ENCODE data around the gene RNF222.

The RNF222 gene, protein sequence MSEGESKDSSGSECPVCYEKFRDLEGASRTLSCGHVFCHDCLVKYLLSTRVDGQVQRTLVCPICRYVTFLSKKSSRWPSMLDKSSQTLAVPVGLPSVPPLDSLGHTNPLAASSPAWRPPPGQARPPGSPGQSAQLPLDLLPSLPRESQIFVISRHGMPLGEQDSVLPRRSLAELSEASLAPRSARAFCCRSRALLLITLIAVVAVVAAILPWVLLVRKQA

DNA sequence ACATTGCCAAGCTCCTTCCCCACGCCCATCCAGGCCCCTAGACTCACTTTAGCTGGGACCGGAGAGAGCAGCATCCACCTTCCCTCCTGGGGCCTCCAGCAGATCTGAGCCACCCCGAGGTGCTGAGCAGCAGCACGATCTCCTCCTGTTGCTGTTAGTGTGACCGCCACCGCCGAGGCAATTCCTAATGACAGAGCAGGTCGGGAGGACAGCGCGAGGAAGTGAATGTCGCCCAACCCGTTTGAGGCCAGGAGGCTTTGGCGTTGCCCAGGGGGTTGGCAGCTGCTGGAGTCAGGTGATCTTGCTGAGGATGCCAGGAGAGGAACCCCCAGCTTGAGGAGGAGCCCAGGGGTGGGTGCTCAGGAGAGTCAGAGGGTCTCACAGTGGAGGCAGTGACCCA lies at the start of gene RNF222:
Gene RNF222, minus strand, starts transcription at position 192 of the 400 bp plus-strand sequence. CDS start 4,366 bp downstream, outside the sequence.
- no peak for DNase-seq (ENCODE audit: low read depth in 2 of 2)

DNA sequence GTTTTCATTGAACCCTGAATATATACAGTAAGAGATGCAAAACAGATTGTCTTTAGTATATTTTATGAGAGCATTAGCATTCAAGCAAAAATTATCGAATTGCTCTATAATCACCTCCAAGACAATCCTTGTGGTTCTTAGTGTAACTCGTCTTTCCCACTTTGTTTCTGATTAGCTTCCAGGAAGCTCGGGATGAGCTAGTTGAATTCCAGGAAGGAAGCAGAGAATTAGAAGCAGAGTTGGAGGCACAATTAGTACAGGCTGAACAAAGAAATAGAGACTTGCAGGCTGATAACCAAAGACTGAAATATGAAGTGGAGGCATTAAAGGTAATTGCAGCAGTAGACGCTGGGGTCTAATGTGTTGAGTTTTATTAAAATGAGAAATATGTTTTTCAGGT lies 47.9 kb upstream of the RNF222 start:
- DNase-seq (ENCODE audit: low read depth in 2 of 2) = no peak

DNA sequence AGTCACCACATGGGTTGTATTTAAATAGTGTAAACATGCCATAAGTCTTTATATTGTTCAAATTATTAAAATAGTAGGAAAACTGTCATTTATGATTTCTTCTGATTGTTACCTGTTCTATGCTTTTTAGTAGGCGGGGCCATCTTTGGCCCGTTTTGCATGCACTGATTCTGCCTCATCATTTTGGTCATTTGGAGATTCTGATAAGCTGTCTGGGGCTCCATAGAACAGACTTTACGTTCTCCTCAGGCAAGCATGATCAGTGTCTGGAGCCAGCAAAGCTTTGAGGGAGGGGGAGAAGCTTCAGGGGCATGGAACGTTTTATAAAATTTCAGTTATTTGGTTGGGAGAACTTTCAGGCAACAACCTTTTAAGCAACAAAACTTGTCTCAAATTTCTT lies 46.9 kb upstream of the RNF222 start:
- DNase-seq (ENCODE audit: low read depth in 2 of 2) = no peak

DNA sequence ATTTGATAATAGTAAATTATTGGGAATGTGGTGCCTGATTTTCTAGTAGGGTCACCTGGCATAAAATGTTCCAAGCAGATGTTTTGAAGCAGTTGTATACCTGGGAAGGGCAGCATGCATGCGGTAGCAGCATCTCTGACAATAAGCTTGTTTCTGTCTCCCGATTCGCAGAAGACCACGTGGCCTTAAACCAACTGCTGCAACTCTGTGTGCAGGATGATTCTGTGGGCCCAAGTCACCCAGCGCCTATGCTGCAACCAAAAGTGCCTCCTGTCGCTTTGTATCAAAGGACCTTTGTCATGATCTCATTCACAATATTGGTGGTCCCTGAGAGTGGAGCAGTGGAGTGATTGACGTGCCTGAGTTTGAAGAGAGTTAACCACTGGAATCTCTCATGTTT lies 46.1 kb upstream of the RNF222 start:
- DNase-seq (ENCODE audit: low read depth in 2 of 2) = no peak

DNA sequence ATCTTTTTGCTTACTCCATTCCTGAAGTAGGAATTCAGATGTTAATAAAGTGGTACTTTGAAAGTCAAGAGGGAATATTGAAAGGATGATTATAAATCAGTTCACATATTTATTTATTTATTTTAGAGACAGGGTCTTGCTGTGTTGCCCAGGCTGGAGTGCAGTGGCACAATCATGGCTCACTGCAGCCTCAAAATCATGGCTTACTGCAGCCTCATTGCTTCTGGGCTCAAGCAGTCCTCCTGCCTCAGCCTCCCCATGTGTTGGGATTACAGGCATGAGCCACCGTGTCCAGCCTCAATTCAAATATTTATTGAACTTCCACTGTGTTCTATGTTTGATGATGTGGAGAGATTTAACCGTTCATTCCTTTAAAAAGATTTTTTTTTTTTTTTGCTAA lies 44.7 kb upstream of the RNF222 start:
- no peak for DNase-seq (ENCODE audit: low read depth in 2 of 2)

DNA sequence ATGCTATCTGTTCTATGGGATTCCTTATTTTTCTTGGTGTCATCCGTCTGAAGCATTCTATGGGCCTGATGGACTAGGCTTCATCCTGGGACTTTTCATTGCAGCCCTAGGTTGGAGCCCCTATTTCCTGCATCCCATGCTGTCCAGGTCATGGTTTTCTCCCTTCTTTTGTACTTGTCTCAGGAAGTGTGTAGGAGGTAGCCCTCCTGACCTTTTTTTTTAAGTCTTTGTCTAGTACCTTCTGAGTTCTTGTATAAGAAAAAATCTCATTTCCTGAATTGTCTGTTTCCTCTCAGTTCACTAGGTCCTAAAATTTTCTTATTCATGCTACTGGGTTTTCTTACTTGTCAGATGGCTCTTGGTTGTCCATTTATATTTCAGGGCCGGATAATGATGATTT lies 44.1 kb upstream of the RNF222 start:
- no peak for DNase-seq (ENCODE audit: low read depth in 2 of 2)

DNA sequence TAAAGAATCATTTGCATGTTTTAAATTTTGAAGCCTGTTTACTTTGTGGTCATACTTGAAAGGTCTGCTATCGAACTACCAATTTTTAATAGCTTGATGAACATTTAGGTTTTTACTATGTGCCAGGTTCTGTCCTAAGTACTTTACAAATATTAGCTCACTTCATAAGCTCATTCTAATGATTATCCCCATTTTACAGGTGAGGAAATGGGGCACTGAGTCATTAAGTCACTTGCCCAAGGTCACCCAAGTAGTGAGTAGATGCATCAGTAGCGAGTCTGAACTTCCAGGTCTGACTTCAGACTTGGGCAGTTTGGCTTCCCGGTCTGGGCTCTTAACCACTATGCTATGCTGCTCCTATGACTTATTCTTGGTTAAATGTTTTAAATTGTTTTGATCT lies 42.1 kb upstream of the RNF222 start:
- no peak for DNase-seq (ENCODE audit: low read depth in 2 of 2)

DNA sequence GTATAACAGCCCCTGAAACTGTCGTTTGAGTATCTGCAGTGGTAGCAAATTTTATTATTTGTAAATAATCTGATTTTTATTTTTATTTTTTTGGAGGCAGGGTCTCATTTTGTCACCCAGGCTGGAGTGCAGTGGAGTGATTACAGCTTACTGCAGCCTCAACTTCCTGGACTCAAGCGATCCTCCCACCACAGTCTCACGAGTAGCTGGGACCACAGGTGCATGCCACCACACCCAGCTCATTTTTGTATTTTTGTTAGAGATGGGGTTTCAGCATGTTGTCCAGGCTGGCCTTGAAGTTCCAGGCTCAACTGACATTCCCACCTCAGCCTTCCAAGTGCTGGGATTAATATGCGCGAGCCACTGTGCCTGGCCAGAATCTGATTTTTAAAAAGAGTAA lies 40.8 kb upstream of the RNF222 start:
- DNase-seq (ENCODE audit: low read depth in 2 of 2) = no peak

DNA sequence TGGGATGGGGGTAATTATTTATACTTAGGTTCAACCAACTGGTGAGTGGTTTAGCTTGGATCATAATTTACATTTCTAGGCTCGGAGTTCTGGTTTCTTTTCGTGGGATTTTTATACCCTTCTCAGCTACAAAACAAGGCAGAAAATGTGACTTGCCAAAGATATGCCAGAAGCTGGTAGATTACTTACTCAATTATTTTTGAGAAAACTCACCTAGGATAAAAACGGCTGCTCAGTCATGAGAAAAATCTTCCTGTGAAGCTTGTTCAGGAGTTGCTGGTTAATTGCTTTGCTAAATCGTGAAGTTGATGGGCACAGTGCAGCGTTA lies 39.2 kb upstream of the RNF222 start:
- DNase-seq (ENCODE audit: low read depth in 2 of 2) = no peak

DNA sequence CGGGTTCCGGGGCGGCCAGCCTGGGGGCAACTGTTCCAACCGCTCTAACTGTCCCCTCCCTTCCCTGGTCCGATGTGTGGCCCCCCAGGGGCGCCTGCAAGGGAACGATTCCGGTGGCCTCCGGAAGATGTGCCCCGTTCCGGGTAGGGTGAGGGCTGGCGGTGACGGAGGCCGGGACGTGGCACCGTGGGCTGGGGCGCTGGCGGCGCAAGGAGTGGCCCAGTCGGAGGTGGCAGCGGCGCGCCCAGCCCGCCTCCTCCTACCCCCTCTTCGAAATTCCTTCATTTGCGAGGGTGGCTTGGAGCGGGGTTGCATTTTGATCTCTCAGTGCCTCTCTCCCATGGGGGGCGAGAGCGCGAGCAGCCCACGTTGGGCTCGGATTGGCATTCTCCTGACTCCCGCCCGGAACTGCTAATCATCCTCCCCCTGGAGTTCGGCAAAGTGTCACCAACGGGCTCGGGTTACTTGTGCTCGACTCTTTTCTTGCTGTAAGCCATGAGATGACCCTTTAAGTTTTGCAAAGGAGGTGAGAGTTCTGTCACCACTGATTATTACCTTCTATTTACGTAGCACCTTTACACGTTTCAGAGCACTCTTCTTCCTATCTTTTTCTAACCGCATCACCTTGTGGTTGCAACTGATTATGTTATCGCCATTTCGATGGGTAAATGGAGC lies 38.7 kb upstream of the RNF222 start:
- peak; percentile 33 to 41 for DNase-seq (ENCODE audit: low read depth in 2 of 2)

DNA sequence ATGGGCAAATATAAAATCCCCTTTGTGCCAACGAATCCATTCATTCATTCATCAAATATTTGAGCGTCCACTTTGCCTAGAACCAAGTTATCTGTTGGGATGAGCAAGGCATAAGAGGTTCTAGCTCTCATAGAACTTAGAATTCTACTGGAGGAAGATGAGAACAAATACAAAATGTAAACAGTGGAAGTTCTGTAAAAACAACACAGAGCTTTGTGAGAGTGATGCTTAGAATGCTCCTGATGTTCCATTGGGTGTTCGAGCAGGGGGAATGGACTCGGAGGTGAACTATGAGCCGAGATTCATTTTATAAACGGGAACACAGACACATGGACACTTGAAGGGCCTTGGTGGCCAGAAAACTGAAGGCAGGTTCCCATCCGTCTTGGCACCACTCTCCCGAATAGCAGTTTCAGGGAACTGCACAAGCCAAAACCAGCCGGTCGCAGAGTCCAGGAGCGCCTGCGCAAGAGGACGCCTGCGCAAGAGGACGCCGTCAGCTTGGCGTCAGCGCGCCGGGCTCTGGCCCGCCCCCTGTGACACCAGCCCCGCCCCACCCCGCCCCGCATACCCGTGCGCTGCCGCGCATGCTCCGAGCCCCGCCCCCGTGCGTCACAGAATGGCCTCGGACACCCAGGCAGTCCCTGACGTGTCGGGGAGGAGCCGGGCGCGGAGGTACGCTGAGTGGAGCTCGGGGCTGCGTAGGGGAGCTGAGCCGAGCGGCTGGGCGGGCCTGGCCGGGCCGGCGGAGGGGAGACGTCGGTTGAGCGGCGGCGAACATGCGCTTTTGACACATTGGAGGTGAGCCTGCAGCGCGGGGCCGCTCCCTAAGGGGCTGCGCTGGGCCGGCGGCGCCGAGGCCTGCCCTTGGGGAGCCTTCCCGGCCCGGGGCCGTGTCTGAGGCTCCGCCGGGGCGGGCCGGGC lies 37.9 kb upstream of the RNF222 start, which contains the start of gene NDEL1:
Gene NDEL1, plus strand, starts transcription at position 640 of the 924 bp plus-strand sequence. CDS start 8,388 bp downstream, outside the sequence.
- peak; percentile 99 for DNase-seq (ENCODE audit: low read depth in 2 of 2)

DNA sequence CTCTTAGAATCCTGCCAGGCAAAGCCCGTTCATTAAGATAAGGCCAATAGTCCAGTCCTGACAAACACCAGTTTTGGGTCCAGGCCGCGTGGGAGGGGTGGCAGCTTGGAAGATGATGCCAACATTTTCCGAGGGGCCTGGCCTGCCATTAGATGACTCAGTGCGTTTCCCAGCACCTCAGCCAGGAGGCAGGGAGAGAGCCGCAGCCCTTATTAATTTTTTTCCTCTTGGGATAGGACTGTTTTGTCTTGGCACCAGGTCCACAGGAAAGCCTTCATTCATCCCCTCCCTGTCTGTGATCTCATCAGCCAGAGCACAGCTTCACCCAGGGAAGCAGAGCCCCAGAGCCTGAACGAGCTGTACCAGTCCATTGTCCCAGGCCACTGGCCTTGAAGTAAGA lies 33.3 kb upstream of the RNF222 start:
- no peak for DNase-seq (ENCODE audit: low read depth in 2 of 2)

DNA sequence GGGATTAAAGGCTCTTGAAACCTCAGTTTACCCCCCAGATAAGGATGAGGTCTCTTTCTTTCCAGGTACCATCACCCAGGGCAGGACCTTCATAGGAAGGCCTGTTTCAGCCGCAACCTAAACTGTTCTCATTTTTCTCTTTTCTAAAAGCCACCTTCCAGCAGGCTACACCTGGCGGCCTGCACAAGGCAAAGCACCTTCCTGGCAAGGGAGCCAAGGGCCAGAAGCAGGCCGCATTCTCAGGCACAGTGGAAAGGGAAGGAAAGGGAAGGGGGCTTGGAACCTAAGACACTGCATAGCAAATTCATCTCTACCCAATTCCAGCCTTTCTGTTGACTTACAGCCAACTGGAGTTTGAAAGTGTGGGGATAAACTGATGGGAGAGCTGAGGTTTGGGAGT lies 29.2 kb upstream of the RNF222 start:
- no peak for DNase-seq (ENCODE audit: low read depth in 2 of 2)

DNA sequence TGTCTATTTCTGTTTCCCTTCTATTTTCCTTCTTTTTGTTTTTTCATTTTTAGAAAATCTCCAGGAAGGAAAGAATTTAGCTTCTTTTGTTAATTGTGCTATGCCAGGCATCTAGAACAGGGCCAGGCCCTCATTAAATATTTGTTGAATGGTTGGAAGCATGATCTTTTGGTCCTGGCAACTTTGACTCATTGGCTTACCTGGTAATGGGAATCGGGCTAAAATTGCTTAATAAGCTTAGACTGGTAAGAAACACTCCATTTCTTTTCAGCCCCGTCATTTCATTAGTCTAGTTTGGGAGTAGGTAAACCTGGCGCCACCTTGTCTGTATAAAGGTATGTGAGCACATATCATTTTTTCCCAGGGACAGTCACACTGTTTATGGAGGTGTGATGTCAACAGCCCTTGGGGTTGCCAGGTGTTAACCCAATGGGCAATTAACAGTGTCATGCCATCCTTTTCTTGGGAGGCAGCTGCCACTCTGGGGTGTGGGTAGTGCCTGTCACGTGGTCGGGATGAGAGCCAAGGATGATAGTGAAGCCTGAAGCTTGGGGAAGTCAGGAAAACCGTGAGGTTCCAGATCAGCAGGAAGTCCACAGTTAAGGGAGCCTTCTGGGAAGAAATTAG lies 28.6 kb upstream of the RNF222 start:
- no peak for DNase-seq (ENCODE audit: low read depth in 2 of 2)

DNA sequence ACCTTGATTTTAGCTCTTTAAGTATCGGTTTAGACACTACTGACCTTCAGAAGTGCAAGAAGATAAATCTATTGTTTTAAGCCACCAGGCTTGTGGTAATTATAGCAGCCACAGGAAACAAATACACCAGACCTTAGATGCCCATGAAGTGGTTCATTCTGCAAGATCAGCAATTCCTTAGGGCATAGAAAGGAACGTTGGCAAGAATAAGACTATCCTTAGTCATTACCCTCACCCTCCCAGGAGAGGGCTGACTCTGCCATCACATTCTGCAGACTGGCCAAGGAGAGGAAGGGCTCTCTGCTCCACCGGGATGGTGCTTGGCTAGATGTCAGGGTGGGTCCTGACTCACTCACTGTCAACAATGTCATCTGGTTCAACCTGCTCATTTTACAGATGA lies 23.9 kb upstream of the RNF222 start:
- no peak for DNase-seq (ENCODE audit: low read depth in 2 of 2)

DNA sequence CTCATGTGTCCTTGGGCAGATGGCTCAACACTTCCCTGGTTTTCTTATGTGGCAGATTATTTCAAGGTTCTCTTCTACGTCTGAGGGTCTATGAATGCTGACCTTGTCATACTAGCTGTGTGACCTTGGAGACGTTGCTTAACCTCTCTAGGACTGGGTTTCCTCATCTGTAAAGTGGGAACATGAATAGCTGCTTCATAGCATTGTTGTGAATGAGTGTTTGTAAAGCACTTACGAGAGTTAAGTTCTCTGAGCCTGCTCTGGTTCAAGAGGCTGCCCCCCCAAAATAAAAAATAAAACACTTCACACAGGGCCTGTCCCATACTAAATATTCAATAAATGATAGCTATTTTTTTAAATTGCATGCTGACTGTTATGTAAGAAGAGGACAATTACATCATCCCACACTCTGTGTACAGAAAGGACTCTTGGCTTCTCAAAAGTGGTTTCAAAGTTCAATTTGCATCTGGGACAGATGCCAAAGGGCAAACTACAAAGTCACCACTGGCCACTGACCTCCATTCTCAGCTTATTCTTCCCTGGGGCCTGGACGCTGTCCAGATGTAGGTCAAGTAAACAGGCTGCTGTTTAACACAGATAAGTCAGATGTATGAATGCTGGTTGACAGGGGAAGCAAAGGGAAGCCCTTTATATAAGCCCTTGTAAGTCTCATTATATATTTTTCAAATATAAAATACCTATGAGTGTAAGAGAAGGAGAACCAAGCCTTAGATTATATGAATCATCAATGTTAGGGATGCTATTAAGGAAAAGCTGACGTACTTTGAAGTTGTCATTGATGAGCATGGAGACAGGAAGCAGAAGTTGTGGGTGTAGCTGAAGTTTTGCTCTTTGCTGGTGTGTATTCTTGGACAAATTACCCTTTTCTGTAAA lies 22.7 kb upstream of the RNF222 start:
- DNase-seq (ENCODE audit: low read depth in 2 of 2) = no peak

DNA sequence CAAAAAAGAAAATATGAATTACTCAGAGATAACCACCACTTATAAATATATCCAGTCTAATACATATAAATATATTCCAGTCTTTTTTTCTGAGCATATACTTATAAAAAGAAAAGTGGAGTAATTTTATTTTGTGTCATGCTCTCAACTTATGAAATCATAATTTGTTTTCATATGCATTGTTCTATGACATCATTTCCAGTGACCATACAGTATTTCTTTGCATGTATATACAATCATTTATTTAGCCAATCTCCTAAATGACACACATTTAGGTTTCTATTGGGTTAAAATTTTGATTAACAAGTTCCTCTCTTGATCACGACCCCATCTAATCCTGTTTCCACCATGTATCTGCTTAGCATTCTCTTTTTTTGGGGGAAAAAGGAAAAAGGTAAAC lies 21.7 kb upstream of the RNF222 start:
- no peak for DNase-seq (ENCODE audit: low read depth in 2 of 2)

DNA sequence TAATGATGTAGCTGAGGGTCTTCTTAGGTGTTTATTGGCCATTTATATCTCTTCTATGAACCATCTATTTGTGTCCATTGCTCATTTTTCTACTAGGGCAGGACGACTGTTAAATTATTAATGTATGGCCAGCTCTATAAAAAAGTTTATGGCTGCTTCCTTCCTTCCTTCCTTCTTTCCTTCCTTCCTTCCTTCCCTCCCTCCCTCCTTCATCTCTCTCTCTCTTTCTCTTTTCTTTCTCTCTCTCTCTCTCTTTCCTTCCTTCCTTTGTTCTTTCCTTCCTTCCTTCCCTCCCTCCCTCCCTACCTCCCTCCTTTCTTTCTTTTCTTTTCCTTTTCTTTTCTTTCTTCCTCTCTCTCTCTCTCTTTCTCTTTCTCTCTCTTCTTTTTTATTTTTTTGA lies 20.8 kb upstream of the RNF222 start:
- no peak for DNase-seq (ENCODE audit: low read depth in 2 of 2)

DNA sequence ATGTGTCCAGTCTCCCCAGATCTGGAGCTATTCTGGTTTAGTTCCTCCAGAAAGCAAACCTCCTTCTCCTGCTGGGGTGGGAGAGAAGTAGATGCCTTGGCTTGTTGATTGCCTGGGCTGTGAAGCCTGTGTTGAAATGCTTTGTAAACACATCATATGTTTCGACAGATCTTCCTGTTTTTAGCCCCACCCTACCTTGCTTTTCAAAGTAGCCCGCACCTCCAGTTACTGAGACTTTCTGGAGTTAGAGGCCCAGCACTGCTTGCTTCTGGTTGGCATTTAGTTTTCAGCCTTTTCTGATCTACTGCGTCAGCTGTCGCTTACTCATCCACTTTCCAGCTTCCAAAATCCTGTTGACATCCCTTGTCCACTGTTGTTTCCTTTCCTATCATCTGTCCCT lies 20.2 kb upstream of the RNF222 start:
- no peak for DNase-seq (ENCODE audit: low read depth in 2 of 2)

DNA sequence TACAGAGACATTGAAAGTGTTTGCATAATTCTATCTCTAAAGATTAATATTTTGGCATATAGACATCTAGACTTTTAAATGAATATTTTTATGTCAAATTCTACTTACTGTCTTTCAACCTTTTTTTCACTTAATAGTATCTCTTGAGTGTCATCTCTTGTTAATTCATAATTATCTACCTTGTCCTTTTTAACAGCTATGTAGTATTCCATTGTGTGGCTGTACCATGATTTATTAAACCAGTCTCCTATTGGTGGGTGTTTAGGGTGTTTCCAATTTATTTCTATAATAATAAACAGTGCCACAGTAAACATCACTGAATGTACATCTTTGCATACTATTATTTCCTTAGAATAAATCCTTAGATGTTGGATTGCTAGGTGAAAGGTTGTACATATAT lies 16.3 kb upstream of the RNF222 start:
- DNase-seq (ENCODE audit: low read depth in 2 of 2) = no peak

DNA sequence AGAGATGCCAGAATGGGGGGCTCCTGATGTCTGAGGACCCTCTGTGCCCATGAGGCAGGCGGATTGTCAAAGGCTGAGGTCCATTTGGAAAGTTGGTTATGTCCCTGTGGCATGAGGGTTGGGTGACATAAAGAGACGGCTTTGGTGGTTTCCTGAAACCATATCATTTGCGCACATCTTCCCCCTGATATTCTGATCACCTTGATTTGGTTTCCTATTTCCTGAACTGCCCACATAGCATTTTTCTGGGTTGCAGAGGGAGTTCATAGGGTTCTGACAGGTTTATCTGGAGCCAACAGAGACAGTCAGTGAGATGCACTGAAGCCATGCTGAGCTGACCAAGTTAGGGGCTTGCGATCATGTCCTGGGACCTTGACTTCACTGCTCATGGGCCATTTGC lies 15.7 kb upstream of the RNF222 start:
- no peak for DNase-seq (ENCODE audit: low read depth in 2 of 2)

Measured in activated CD4-positive, alpha-beta T cell treated with anti-CD3 and anti-CD28 coated beads for 24 hours (primary cell).